ENCODE measurements around the gene CDC34. TPM values are rescaled to one million over a fixed set of nuclear protein-coding genes. Genes with fewer than 3 reads are reported as not detected.

The CDC34 gene
- total and polyA plus RNA-seq, 9 of the 15 experiments (the other 6 are each of a cell fraction or from before 2014, with no cell fraction given) = 0.80 to 203 (median 65.5) TPM

DNA sequence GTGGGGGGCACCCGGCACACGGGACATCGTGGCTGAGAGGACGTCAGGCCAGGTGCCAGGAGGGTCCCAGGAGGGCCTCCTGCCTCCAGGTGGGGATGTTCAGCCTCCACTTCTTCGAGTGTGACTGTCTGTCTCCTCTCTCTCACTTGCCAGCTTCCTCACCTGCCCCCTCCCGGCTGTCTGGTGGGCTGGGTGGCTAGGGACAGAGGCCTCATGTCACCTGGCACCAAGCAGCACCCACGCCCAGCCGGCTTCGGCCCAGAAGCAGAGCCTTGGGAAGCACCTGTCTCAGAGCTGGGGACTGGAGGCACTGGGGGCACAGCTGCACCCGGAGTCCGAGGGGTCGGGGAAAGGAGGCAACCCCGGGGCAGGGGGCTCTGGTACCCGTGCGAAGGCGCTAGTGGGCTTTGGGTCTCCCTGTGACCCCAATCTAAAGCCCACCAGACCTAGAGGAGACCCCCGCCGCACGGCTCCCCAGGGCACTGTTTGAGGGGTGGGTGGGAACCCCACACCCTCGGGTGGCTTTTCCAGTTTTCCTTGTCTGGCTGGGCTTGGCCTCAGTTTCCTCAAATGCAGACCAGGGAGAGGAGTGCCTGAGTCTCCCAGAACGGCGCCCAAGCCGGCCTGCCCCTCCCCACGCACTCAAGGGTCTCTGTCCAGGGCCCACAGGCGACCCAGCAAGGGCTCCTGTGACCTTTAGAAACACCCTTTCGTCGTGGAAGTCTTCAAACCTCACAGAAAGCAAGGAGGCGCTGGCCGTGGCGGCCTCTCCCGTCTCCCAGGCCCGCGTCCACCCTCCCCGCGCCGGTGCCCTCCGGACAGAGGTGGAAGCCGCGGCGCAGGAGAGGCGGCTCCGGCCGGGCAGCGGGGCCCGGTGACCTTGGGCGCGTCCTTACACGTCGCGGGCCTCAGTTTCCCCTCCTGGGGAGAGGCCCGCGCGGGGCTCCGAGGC, 57.5 kb downstream of the CDC34 start (continued):
- no peak for TF ChIP-seq ZNF318 (IDR thresholded peaks at IDR 0.05; ENCODE audit: borderline replicate concordance in 1 of 2, low read depth in 1 of 2)
- TF ChIP-seq GTF2B (IDR thresholded peaks at IDR 0.05; ENCODE audit: extremely low read depth, insufficient read length) = no peak
- no peak for TF ChIP-seq L3MBTL2 (IDR thresholded peaks at IDR 0.05)
- peak; percentile 0 for TF ChIP-seq HMGN3 (IDR thresholded peaks at IDR 0.05; ENCODE audit: borderline replicate concordance, extremely low read depth, insufficient read length, low read depth, low read length)
- TF ChIP-seq ZNF77 (CRISPR knock-in tag; IDR thresholded peaks at IDR 0.05) = no peak
- TF ChIP-seq RBM34 (IDR thresholded peaks at IDR 0.05; ENCODE audit: borderline replicate concordance, insufficient read depth, low read length) = no peak
- TF ChIP-seq DPF2 (IDR thresholded peaks at IDR 0.05) = no peak
- TF ChIP-seq GTF2A2 (tag; IDR thresholded peaks at IDR 0.05) = no peak
- TF ChIP-seq, protein P1, sequence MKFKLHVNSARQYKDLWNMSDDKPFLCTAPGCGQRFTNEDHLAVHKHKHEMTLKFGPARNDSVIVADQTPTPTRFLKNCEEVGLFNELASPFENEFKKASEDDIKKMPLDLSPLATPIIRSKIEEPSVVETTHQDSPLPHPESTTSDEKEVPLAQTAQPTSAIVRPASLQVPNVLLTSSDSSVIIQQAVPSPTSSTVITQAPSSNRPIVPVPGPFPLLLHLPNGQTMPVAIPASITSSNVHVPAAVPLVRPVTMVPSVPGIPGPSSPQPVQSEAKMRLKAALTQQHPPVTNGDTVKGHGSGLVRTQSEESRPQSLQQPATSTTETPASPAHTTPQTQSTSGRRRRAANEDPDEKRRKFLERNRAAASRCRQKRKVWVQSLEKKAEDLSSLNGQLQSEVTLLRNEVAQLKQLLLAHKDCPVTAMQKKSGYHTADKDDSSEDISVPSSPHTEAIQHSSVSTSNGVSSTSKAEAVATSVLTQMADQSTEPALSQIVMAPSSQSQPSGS (CRISPR knock-in tag; IDR thresholded peaks at IDR 0.05) = no peak
- TF ChIP-seq, protein P2, sequence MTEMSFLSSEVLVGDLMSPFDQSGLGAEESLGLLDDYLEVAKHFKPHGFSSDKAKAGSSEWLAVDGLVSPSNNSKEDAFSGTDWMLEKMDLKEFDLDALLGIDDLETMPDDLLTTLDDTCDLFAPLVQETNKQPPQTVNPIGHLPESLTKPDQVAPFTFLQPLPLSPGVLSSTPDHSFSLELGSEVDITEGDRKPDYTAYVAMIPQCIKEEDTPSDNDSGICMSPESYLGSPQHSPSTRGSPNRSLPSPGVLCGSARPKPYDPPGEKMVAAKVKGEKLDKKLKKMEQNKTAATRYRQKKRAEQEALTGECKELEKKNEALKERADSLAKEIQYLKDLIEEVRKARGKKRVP (CRISPR knock-in tag; IDR thresholded peaks at IDR 0.05) = no peak
- TF ChIP-seq, protein P3, sequence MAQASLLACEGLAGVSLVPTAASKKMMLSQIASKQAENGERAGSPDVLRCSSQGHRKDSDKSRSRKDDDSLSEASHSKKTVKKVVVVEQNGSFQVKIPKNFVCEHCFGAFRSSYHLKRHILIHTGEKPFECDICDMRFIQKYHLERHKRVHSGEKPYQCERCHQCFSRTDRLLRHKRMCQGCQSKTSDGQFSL (CRISPR knock-in tag; IDR thresholded peaks at IDR 0.05) = no peak
- TF ChIP-seq, protein P3 (tag; IDR thresholded peaks at IDR 0.05) = no peak

Measured in K562 (cell line).